ENCODE results near the gene ANKRD29. TPM values are rescaled to one million over a fixed set of nuclear protein-coding genes. Genes with fewer than 3 reads are reported as not detected.
A peak's percentile ranks its signal among the peaks of the same experiment; 100 is the strongest.

Gene ANKRD29
- polyA plus RNA-seq, 1 donor (not counting 4 experiments of a cell fraction or from before 2014, with no cell fraction given) = 3.7 TPM

- Histone ChIP-seq H3K4me2 (ENCODE audit: control insufficient read depth, extremely low read depth, insufficient read depth, low read depth, low read length) (no peak overlapping the region), H2AFZ (ENCODE audit: control insufficient read depth, low read length) (no peak overlapping the region), H3K27ac (ENCODE audit: control insufficient read depth, insufficient read depth, low read length) (no peak overlapping the region), H3K9me1 (ENCODE audit: control insufficient read depth, extremely low read depth, insufficient read depth, low read length) (no peaks in the 10 kb centered on the region), H3K79me2 (ENCODE audit: control insufficient read depth, insufficient read depth, low read length) (no peaks in the 10 kb centered on the region), H3K36me3 (ENCODE audit: control insufficient read depth in 2 of 2, extremely low read depth in 1 of 2, insufficient read depth in 2 of 2, low read length in 2 of 2) (no peaks in the 10 kb centered on the region), H3K9ac (ENCODE audit: control insufficient read depth, extremely low read depth, insufficient read depth, low read length) (no peak overlapping the region), H3K4me1 (ENCODE audit: control insufficient read depth, extremely low read depth, insufficient read depth, low read length) (peaks cover 10% of the 10 kb centered on the region), H4K20me1 (ENCODE audit: control insufficient read depth, extremely low read depth, insufficient read depth, low read length) (no peaks in the 10 kb centered on the region), H3K4me3 (ENCODE audit: control insufficient read depth in 2 of 3, extremely low read depth in 1 of 3, insufficient read depth in 2 of 3, low read depth in 1 of 3, low read length in 3 of 3) (no peak overlapping the region), H3K9me3 (ENCODE audit: control insufficient read depth, low read depth, low read length) (no peaks in the 10 kb centered on the region), H3K27me3 (ENCODE audit: control insufficient read depth, extremely low read depth, insufficient read depth, low read length) (no peaks in the 10 kb centered on the region)
- DNase-seq (ENCODE audit: low read depth, low spot score) (no peak), FAIRE-seq (no peak)
- dilution Hi-C loops (cut with MboI; ENCODE audit: extremely low pct_ligation_motif_present, low sequenced_read_pairs) = no loop called here
- no peak for TF ChIP-seq EZH2 (IDR thresholded peaks at IDR 0.05; ENCODE audit: low read length)
- TF ChIP-seq, protein P1, sequence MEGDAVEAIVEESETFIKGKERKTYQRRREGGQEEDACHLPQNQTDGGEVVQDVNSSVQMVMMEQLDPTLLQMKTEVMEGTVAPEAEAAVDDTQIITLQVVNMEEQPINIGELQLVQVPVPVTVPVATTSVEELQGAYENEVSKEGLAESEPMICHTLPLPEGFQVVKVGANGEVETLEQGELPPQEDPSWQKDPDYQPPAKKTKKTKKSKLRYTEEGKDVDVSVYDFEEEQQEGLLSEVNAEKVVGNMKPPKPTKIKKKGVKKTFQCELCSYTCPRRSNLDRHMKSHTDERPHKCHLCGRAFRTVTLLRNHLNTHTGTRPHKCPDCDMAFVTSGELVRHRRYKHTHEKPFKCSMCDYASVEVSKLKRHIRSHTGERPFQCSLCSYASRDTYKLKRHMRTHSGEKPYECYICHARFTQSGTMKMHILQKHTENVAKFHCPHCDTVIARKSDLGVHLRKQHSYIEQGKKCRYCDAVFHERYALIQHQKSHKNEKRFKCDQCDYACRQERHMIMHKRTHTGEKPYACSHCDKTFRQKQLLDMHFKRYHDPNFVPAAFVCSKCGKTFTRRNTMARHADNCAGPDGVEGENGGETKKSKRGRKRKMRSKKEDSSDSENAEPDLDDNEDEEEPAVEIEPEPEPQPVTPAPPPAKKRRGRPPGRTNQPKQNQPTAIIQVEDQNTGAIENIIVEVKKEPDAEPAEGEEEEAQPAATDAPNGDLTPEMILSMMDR (optimal IDR thresholded peaks at IDR 0.05 in 1 of 3, IDR thresholded peaks at IDR 0.05 in 1 of 3, conservative IDR thresholded peaks at IDR 0.05 in 1 of 3; ENCODE audit: extremely low read depth in 1 of 3, insufficient read depth in 2 of 3, low read length in 3 of 3) = no peak
Measured at GRCh38 chr18:23675236-23675635, 12.5 kb upstream of the ANKRD29 start.

- Histone ChIP-seq H3K4me2 (ENCODE audit: control insufficient read depth, extremely low read depth, insufficient read depth, low read depth, low read length) (peak overlapping the region; percentile 59), H2AFZ (ENCODE audit: control insufficient read depth, low read length) (no peak overlapping the region), H3K4me1 (ENCODE audit: control insufficient read depth, extremely low read depth, insufficient read depth, low read length) (peaks cover 10% of the 10 kb centered on the region), H4K20me1 (ENCODE audit: control insufficient read depth, extremely low read depth, insufficient read depth, low read length) (no peaks in the 10 kb centered on the region), H3K9me3 (ENCODE audit: control insufficient read depth, low read depth, low read length) (no peaks in the 10 kb centered on the region), H3K79me2 (ENCODE audit: control insufficient read depth, insufficient read depth, low read length) (no peaks in the 10 kb centered on the region), H3K27me3 (ENCODE audit: control insufficient read depth, extremely low read depth, insufficient read depth, low read length) (no peaks in the 10 kb centered on the region), H3K4me3 (ENCODE audit: control insufficient read depth in 2 of 3, extremely low read depth in 1 of 3, insufficient read depth in 2 of 3, low read depth in 1 of 3, low read length in 3 of 3) (no peak overlapping the region), H3K36me3 (ENCODE audit: control insufficient read depth in 2 of 2, extremely low read depth in 1 of 2, insufficient read depth in 2 of 2, low read length in 2 of 2) (no peaks in the 10 kb centered on the region), H3K9ac (ENCODE audit: control insufficient read depth, extremely low read depth, insufficient read depth, low read length) (no peak overlapping the region), H3K9me1 (ENCODE audit: control insufficient read depth, extremely low read depth, insufficient read depth, low read length) (no peaks in the 10 kb centered on the region), H3K27ac (ENCODE audit: control insufficient read depth, insufficient read depth, low read length) (no peak overlapping the region)
- dilution Hi-C loops (cut with MboI; ENCODE audit: extremely low pct_ligation_motif_present, low sequenced_read_pairs) = no loop called here
- FAIRE-seq (peak; percentile 80), DNase-seq (ENCODE audit: low read depth, low spot score) (peak; percentile 62)
- no peak for TF ChIP-seq EZH2 (IDR thresholded peaks at IDR 0.05; ENCODE audit: low read length)
- TF ChIP-seq, protein P1 (optimal IDR thresholded peaks at IDR 0.05 in 1 of 3, IDR thresholded peaks at IDR 0.05 in 1 of 3, conservative IDR thresholded peaks at IDR 0.05 in 1 of 3; ENCODE audit: extremely low read depth in 1 of 3, insufficient read depth in 2 of 3, low read length in 3 of 3) = no peak
Measured at GRCh38 chr18:23673725-23674124, 11.0 kb upstream of the ANKRD29 start.

Data from keratinocyte (primary cell).